ENCODE measurements around the gene RNF166.

Gene RNF166

DNA sequence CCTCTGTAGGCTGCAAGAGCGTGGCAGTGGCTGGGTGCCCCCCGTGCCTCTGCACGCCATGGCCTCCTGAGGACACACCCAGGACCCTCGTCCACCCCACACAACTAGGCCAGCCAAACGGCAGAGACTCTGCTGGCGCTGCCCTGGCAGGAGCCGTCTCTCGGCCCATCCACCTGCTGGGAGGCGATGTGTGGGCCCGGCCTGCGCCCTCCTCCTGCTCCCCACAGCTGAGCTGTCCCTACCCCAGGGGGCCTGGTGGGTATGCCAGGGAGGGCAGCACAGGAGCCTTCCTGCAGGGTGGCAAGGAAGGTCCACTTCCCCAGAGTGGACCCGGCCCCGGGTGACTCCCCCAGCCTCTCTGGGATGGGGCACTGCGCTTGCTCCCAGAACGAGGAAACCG lies 7.0 kb downstream of the RNF166 start:
- no peak overlapping the region for H3K27ac ChIP-seq (ENCODE audit: low read length)
- TF ChIP-seq, protein P1, sequence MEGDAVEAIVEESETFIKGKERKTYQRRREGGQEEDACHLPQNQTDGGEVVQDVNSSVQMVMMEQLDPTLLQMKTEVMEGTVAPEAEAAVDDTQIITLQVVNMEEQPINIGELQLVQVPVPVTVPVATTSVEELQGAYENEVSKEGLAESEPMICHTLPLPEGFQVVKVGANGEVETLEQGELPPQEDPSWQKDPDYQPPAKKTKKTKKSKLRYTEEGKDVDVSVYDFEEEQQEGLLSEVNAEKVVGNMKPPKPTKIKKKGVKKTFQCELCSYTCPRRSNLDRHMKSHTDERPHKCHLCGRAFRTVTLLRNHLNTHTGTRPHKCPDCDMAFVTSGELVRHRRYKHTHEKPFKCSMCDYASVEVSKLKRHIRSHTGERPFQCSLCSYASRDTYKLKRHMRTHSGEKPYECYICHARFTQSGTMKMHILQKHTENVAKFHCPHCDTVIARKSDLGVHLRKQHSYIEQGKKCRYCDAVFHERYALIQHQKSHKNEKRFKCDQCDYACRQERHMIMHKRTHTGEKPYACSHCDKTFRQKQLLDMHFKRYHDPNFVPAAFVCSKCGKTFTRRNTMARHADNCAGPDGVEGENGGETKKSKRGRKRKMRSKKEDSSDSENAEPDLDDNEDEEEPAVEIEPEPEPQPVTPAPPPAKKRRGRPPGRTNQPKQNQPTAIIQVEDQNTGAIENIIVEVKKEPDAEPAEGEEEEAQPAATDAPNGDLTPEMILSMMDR (IDR thresholded peaks at IDR 0.05; ENCODE audit: borderline replicate concordance, extremely low read depth, low read length, poor library complexity, severe bottlenecking): no peak
- TF ChIP-seq EZH2 (IDR thresholded peaks at IDR 0.05; ENCODE audit: borderline replicate concordance, low read depth, low read length, severe bottlenecking): no peak
- H3K27me3 ChIP-seq (ENCODE audit: insufficient read depth, low read length, poor library complexity): no peaks in the 10 kb centered on the region
- DNase-seq: no peak
- no peak overlapping the region for H3K4me3 ChIP-seq (ENCODE audit: low read depth in 1 of 2, low read length in 2 of 2)
- no peak overlapping the region for H3K4me2 ChIP-seq (ENCODE audit: insufficient read depth, low read length)
- no peak overlapping the region for H3K9ac ChIP-seq (ENCODE audit: low read depth, low read length)
- peaks cover 43% of the 10 kb centered on the region for H3K4me1 ChIP-seq (ENCODE audit: insufficient read depth, low read length)
- H3K79me2 ChIP-seq (ENCODE audit: insufficient read depth, low read length): peaks cover 43% of the 10 kb centered on the region
- H3K36me3 ChIP-seq (ENCODE audit: insufficient read depth, low read length): peaks cover 58% of the 10 kb centered on the region
- no peak for ATAC-seq (ENCODE audit: insufficient read depth, low read depth)
- H2AFZ ChIP-seq (ENCODE audit: low read depth, low read length): no peak overlapping the region
- no peaks in the 10 kb centered on the region for H3K9me3 ChIP-seq (ENCODE audit: insufficient read depth, low read length, severe bottlenecking)
- peaks cover 26% of the 10 kb centered on the region for H4K20me1 ChIP-seq (ENCODE audit: insufficient read depth, low read length)

DNA sequence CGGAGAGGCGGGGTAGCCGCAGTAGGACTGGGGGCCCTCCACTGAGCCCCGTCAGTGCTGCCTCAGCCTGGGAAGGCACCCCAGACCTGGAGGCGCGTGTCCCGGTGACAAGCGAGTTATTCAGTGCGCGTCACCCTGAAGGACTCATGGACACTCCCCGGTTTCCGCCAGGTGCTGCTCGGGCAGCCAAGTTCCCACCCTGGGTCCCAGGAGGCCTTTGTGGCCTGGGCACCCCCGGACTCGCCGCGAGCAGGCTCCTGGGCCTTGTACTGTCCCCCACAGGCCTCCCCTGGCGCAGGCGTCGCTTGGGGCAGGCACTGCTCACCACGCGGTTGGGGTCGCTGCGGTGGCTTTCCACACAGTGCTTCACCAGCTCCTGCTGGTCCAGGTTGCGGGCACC lies 7.6 kb downstream of the RNF166 start:
- Histone ChIP-seq H3K36me3 (ENCODE audit: insufficient read depth, low read length) (peaks cover 58% of the 10 kb centered on the region), H3K4me2 (ENCODE audit: insufficient read depth, low read length) (no peak overlapping the region), H2AFZ (ENCODE audit: low read depth, low read length) (no peak overlapping the region), H3K27me3 (ENCODE audit: insufficient read depth, low read length, poor library complexity) (no peaks in the 10 kb centered on the region), H3K4me3 (ENCODE audit: low read depth in 1 of 2, low read length in 2 of 2) (no peak overlapping the region), H3K27ac (ENCODE audit: low read length) (no peak overlapping the region), H3K9me3 (ENCODE audit: insufficient read depth, low read length, severe bottlenecking) (no peaks in the 10 kb centered on the region), H3K9ac (ENCODE audit: low read depth, low read length) (no peak overlapping the region), H4K20me1 (ENCODE audit: insufficient read depth, low read length) (peaks cover 20% of the 10 kb centered on the region), H3K4me1 (ENCODE audit: insufficient read depth, low read length) (peaks cover 38% of the 10 kb centered on the region), H3K79me2 (ENCODE audit: insufficient read depth, low read length) (peaks cover 37% of the 10 kb centered on the region)
- TF ChIP-seq EZH2 (IDR thresholded peaks at IDR 0.05; ENCODE audit: borderline replicate concordance, low read depth, low read length, severe bottlenecking): no peak
- TF ChIP-seq, protein P1 (IDR thresholded peaks at IDR 0.05; ENCODE audit: borderline replicate concordance, extremely low read depth, low read length, poor library complexity, severe bottlenecking): no peak
- DNase-seq (no peak), ATAC-seq (ENCODE audit: insufficient read depth, low read depth) (no peak)

DNA sequence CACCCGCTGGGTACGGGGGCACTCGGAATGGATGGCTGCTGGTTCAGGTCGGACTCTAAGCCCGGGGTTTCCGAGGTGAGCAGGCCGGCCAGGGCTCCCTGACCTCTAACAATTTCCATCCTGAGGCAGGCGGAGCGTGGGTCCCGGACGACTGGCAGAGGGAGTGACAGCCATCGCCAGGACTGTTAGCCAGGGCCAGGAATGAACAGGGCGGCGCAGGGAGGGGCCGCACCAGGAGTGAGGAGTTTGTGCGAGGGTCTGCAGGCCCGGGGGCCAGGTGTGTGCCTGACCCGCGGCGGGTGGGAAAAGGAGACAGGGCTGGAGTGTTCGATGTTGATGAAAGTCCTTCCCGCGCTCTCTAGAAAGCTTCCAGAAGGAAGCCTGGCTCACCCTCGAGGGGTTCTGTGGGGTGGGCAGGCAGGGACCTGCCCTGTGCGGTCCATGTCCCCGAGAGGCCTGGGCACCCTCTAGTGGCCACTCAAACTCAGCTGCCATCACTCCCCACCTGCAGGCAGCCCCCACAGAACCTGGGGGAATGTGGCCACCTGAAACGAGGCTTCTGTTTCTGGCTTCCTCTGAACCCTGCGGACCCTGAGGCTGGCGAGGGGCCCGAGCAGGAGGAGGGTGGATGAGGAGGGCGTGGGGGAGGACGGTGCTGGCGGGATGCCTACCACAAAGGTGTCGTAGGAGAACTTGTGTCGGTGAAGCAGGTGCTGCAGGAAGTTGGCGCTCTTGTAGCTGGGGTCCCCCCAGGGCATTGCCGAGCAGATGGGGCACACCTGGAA lies 8.2 kb downstream of the RNF166 start:
- no peak overlapping the region for H3K4me3 ChIP-seq (ENCODE audit: low read depth in 1 of 2, low read length in 2 of 2)
- no peak for DNase-seq

More for the DNA sequence above, 8.2 kb downstream of the RNF166 start:
- Histone ChIP-seq H3K27me3 (ENCODE audit: insufficient read depth, low read length, poor library complexity) (no peaks in the 10 kb centered on the region), H2AFZ (ENCODE audit: low read depth, low read length) (no peak overlapping the region), H3K4me1 (ENCODE audit: insufficient read depth, low read length) (peaks cover 31% of the 10 kb centered on the region), H3K27ac (ENCODE audit: low read length) (no peak overlapping the region), H3K79me2 (ENCODE audit: insufficient read depth, low read length) (peaks cover 33% of the 10 kb centered on the region), H4K20me1 (ENCODE audit: insufficient read depth, low read length) (peaks cover 20% of the 10 kb centered on the region), H3K36me3 (ENCODE audit: insufficient read depth, low read length) (peaks cover 58% of the 10 kb centered on the region), H3K9me3 (ENCODE audit: insufficient read depth, low read length, severe bottlenecking) (no peaks in the 10 kb centered on the region), H3K4me2 (ENCODE audit: insufficient read depth, low read length) (no peak overlapping the region), H3K9ac (ENCODE audit: low read depth, low read length) (no peak overlapping the region)
- TF ChIP-seq EZH2 (IDR thresholded peaks at IDR 0.05; ENCODE audit: borderline replicate concordance, low read depth, low read length, severe bottlenecking): no peak
- TF ChIP-seq, protein P1 (IDR thresholded peaks at IDR 0.05; ENCODE audit: borderline replicate concordance, extremely low read depth, low read length, poor library complexity, severe bottlenecking): peak; percentile 48
- ATAC-seq (ENCODE audit: insufficient read depth, low read depth): no peak

All from DND-41 (cell line).